Smooth muscle cell (in vitro differentiated cells): ENCODE measurements around the gene SNIP1. TPM values are rescaled to one million over a fixed set of nuclear protein-coding genes. Genes with fewer than 3 reads are reported as not detected.
"Not testable (repeated sequence)": the region's sequence is repeated elsewhere in the genome, so short reads cannot be mapped to it uniquely, and the experiment has no call there.

Experiments used
- DNase-seq: peaks from one replicate; lab custom pipeline; 2025; ENCODE audit not compliant: unreplicated experiment; lab: John Stamatoyannopoulos, UW
- H2AFZ ChIP-seq: fragments of 200-600 bp; sonication (generic); 2 replicates; pipeline ENCODE4 v1.6.0; 2016; ENCODE audit warnings: antibody characterized with exemption, low read depth, mild to moderate bottlenecking
- H3F3A ChIP-seq: fragments of 200-600 bp; sonication (generic); 2 replicates; pipeline ENCODE4 v1.6.0; 2017; ENCODE audit warnings: antibody characterized with exemption, low read depth
- H3K27ac ChIP-seq: fragments of 200-600 bp; sonication (generic); 2 replicates; pipeline ENCODE4 v1.5.1; 2016; ENCODE audit warnings: low read depth, mild to moderate bottlenecking
- H3K27me3 ChIP-seq: fragments of 200-600 bp; sonication (generic); 2 replicates; pipeline ENCODE4 v1.6.1; 2016; ENCODE audit warnings: low read depth, mild to moderate bottlenecking
- H3K36me3 ChIP-seq: fragments of 200-600 bp; sonication (generic); 2 replicates; pipeline ENCODE4 v1.5.1; 2016; ENCODE audit warnings: low read depth
- H3K4me1 ChIP-seq: fragments of 200-600 bp; sonication (generic); 2 replicates; pipeline ENCODE4 v1.5.1; 2016; ENCODE audit warnings: low read depth
- H3K4me2 ChIP-seq: fragments of 200-600 bp; sonication (generic); 2 replicates; pipeline ENCODE4 v1.6.0; 2016; ENCODE audit warnings: mild to moderate bottlenecking
- H3K4me3 ChIP-seq: fragments of 200-600 bp; sonication (generic); 2 replicates; pipeline ENCODE4 v1.5.1; 2016; ENCODE audit warnings: mild to moderate bottlenecking
- H3K79me2 ChIP-seq: fragments of 200-600 bp; sonication (generic); 2 replicates; pipeline ENCODE4 v1.6.0; 2016; ENCODE audit warnings: low read depth, mild to moderate bottlenecking
- H3K9ac ChIP-seq: fragments of 200-600 bp; sonication (generic); 2 replicates; pipeline ENCODE4 v1.6.0; 2016; ENCODE audit warnings: low read depth
- H3K9me3 ChIP-seq: fragments of 200-600 bp; sonication (generic); replicated peaks from 2 replicates; pipeline ENCODE4 v1.5.1; 2016; ENCODE audit warnings: low read depth
- H4K20me1 ChIP-seq: fragments of 200-600 bp; sonication (generic); 2 replicates; pipeline ENCODE4 v1.6.0; 2016; ENCODE audit warnings: low read depth
- WGBS: methylation state at CpG from one replicate; pipeline ENCODE4 v1.1.7; 2016; ENCODE audit warnings: low lambda C conversion rate; 5-methylcytosine and 5-hydroxymethylcytosine counted together
- polyA plus RNA-seq: library from polyadenylated mRNA; unstranded; fragments of >200 nt; fragmentation: Nextera tagmentation; extraction: Ambion mirVana; gene quantifications from 2 replicates; pipeline ENCODE4 v1.2.1, GENCODE V29; 2016
- total RNA-seq: library from RNA; depleted of rRNA; stranded (reverse); fragments of >200 nt; gene quantifications from 2 replicates; pipeline ENCODE4 v1.2.3, GENCODE V29; 2014
- TF ChIP-seq, protein P1 (sequence below): fragments of 200-600 bp; sonication (generic); IDR thresholded peaks from 2 replicates; pipeline ENCODE4 v1.5.1; 2017; ENCODE audit warnings: borderline replicate concordance, mild to moderate bottlenecking, antibody characterized with exemption; ENCODE audit not compliant: insufficient read depth, poor library complexity, severe bottlenecking

Gene SNIP1
- total and polyA plus RNA-seq, 2 experiments from 2014 or later = 7.4 to 37.1 TPM

DNA sequence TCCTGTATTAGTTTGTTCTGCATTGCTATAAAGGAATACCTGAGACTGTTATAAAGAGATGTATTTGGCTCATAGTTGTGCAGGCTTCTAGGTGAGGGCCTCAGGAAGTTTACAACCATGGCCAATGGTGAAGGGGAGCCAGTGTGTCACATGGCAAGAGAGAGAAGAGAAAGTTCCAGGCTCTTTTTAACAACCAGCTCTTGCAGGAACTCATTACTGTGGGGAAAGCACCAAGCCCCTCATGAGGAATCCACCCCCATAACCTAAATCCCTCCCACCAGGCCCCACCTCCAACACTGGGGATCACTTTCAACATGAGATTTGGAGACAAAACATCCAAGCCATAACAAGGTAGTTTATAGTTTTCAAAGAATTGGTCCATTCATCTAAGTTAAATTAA lies 34.5 kb downstream of the SNIP1 start:
- Histone ChIP-seq H3K27ac (no peak overlapping the region), H3K27me3 (no peaks in the 10 kb centered on the region), H3K36me3 (no peaks in the 10 kb centered on the region), H2AFZ (no peak overlapping the region), H3K9me3 (no peaks in the 10 kb centered on the region), H3K79me2 (no peaks in the 10 kb centered on the region), H3F3A (peaks cover 6% of the 10 kb centered on the region), H3K9ac (no peak overlapping the region), H3K4me3 (no peak overlapping the region), H4K20me1 (no peaks in the 10 kb centered on the region), H3K4me2 (no peak overlapping the region), H3K4me1 (peaks cover 5% of the 10 kb centered on the region)
- DNase-seq = no peak
- TF ChIP-seq, protein P1, sequence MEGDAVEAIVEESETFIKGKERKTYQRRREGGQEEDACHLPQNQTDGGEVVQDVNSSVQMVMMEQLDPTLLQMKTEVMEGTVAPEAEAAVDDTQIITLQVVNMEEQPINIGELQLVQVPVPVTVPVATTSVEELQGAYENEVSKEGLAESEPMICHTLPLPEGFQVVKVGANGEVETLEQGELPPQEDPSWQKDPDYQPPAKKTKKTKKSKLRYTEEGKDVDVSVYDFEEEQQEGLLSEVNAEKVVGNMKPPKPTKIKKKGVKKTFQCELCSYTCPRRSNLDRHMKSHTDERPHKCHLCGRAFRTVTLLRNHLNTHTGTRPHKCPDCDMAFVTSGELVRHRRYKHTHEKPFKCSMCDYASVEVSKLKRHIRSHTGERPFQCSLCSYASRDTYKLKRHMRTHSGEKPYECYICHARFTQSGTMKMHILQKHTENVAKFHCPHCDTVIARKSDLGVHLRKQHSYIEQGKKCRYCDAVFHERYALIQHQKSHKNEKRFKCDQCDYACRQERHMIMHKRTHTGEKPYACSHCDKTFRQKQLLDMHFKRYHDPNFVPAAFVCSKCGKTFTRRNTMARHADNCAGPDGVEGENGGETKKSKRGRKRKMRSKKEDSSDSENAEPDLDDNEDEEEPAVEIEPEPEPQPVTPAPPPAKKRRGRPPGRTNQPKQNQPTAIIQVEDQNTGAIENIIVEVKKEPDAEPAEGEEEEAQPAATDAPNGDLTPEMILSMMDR = no peak

DNA sequence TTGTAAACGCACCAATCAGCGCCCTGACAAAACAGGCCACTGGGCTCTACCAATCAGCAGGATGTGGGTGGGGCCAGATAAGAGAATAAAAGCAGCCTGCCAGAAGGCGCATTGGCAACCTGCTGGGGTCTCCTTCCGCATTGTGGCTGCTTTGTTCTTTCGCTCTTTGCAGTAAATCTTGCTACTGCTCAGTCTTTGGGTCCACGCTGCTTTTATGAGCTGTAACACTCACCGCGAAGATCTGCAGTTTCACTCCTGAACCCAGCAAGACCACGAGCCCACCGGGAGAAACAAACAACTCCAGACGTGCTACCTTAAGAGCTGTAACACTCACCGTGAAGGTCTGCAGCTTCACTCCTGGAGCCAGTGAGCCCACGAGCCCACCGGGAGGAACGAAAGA lies 35.2 kb downstream of the SNIP1 start:
- not testable (repeated sequence) for H3K79me2 ChIP-seq

GRCh38 chr1:37518241-37518640 lies 35.9 kb downstream of the SNIP1 start:
- not testable (repeated sequence) for H3K4me3 ChIP-seq, H3K4me2 ChIP-seq, H3K36me3 ChIP-seq, H3K79me2 ChIP-seq, H4K20me1 ChIP-seq, H3K9me3 ChIP-seq, H3K27ac ChIP-seq, H3K9ac ChIP-seq, H3K27me3 ChIP-seq, H2AFZ ChIP-seq, DNase-seq
- peaks cover 10% of the 10 kb centered on the region for H3F3A ChIP-seq
- 96% methylated on average over 8 of the region's 31 CpGs for WGBS
- peaks cover 12% of the 10 kb centered on the region for H3K4me1 ChIP-seq

More for the DNA sequence above, 35.2 kb downstream of the SNIP1 start:
- H3F3A ChIP-seq, H3K9me3 ChIP-seq, H3K27ac ChIP-seq, H3K27me3 ChIP-seq, H3K9ac ChIP-seq, H3K4me1 ChIP-seq, H4K20me1 ChIP-seq, H2AFZ ChIP-seq, DNase-seq, H3K36me3 ChIP-seq, H3K4me2 ChIP-seq, H3K4me3 ChIP-seq: not testable (repeated sequence)
- 82% methylated on average over 15 of the region's 15 CpGs for WGBS

DNA sequence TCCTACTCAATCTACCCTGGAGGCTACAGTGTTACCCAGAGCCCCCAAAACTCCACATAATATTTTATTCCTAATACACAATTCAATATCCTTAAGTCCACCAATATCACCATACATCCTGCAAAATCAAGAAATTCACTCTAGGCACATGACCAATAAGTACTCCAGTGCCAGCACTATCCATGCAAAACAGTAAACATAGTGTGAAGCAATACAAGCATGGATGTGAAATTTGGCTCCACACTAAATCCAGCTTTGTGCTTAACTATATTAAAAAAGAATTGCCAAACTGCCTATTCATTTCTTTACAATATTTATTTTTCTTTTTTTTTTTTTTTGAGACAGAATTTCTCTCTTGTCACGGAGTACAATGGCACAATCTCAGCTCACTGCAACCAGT lies 36.5 kb downstream of the SNIP1 start:
- 100% methylated on average over 1 of the region's 1 CpG for WGBS
- H3K4me1 ChIP-seq = peaks cover 13% of the 10 kb centered on the region

More for the DNA sequence above, 36.5 kb downstream of the SNIP1 start:
- no peak for DNase-seq
- H4K20me1 ChIP-seq = peaks cover 11% of the 10 kb centered on the region
- H3K4me3 ChIP-seq = no peak overlapping the region
- H2AFZ ChIP-seq = no peak overlapping the region
- H3F3A ChIP-seq = peaks cover 10% of the 10 kb centered on the region
- H3K4me2 ChIP-seq = no peak overlapping the region
- no peaks in the 10 kb centered on the region for H3K9me3 ChIP-seq
- H3K27me3 ChIP-seq = no peaks in the 10 kb centered on the region
- H3K27ac ChIP-seq = no peak overlapping the region
- H3K79me2 ChIP-seq = peaks cover 14% of the 10 kb centered on the region
- TF ChIP-seq, protein P1 = no peak
- H3K9ac ChIP-seq = no peak overlapping the region
- H3K36me3 ChIP-seq = no peaks in the 10 kb centered on the region
